NCI-H748 (cell line): ENCODE results near the gene SLC44A4.
"Not testable (repeated sequence)": the region's sequence is repeated elsewhere in the genome, so short reads cannot be mapped to it uniquely, and the experiment has no call there.

Experiments
- DNase-seq: peaks from one replicate; lab custom pipeline; 2025; ENCODE audit not compliant: unreplicated experiment; lab: John Stamatoyannopoulos, UW

SLC44A4 gene

DNA sequence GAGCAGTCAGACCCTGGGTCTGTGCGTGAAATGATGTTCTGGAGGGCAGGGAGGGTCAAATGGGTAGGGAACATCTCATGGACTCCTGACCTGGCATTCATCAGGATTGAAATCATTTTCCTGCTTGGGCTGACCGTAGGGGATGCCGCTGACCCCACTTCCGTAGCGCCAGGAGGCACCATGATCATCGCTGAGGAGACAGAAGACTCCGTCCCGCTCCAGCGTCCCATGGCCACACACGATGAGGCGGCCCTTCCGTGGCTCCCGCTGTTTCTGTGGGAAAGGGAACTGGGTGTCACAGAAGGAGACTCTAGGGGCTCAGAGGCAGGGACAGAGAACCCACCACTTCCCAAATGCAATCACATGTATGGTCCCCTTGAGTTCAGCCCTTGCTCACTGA, 18.4 kb downstream of the SLC44A4 start:
- DNase-seq = no peak

DNA sequence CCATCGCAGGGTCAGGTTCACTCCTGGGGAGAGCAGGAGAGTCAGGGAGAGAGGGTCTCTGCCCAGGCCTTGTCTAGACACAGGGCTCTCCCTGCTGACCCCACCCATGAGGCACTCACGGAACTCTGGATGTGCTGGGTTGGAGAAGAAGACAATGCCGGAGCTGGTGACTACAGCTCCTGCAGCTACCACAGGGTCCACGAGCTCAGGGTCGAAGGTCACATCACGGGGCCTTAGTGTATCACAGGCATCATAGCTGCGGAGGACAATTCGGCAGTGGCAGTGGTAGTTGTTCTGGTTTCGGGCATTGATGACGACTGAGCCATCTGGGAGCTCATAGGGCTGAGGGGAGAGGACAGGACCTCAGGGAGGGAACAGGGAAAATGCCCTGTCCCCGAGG, 18.9 kb downstream of the SLC44A4 start:
- DNase-seq = no peak

DNA sequence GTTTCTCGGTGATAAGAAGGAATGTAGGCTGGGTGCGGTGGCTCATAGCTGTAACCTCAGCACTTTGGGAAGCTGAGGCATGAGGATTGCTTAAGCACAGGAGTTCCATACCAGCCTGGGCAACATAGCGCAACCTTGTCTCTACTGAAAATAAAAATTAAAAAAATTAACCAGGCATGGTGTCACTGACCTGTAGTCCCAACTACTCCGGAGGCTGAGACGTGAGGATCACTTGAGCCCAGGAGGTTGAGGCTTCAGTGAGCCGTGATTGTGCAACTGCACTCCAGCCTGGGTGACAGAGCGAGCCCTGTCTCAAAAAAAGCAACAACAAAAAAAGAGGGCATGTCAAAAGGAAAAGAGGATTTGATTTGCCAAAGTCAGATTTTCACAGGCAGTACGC, 20.1 kb downstream of the SLC44A4 start:
- DNase-seq = no peak

DNA sequence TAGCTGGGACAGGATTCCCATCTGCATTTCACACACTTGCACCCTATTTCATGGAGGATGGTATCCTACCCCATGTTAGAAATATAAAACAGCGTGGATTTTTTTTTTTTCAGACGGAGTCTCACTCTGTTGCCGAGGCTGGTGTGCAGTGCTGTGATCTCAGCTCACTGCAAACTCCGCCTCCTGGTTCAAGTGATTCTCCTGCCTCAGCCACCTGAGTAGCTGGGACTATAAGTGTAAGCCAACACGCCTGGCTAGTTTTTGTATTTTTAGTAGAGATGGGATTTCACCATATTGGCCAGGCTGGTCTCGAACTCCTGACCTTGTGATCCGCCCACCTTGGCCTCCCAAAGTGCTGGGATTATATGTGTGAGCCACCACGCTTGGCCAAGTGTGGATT, 21.0 kb downstream of the SLC44A4 start:
- not testable (repeated sequence) for DNase-seq

DNA sequence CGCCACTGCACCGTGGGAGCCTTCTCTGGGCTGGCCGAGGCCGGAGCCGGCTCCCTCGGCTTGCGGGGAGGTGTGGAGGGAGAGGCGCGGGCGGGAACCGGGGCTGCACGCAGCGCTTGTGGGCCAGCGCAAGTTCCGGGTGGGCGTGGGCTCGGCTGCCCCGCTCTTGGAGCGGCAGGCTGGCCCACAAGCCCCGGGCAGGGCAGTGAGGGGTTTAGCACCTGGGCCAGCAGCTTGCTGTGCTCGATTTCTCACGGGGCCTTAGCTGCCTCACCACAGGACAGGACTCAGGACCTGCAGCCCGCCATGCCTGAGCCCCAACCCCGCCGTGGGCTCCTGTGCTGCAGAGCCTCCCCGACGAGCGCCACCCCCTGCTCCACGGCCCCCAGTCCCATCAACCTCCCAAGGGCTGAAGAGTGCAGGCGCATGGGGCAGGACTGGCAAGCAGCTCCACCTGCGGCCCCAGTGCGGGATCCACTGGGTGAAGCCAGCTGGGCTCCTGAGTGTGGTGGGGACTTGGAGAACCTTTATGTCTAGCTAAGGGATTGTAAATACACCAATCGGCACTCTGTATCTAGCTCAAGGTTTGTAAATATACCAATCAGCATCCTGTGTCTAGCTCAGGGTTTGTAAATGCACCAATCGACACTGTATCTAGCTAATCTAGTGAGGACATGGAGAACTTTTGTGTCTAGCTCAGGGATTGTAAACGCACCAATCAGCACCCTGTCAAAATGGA, 26.6 kb downstream of the SLC44A4 start:
- not testable (repeated sequence) for DNase-seq

DNA sequence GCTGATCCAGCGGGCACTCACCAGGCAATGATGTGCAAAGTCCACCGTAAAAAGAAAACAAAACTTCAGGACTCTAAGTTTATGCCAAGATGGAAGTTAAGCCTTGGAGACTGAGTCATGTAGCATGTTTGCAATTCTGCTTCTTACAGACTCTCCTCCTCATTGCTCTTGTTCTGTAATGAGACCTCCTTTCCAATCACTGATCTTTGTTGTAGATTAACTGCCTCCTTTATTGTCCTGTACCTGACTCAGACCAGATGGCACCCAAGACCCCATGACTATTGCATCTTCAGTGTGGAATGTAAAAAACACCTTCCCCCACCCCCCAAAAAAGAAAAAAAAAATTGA, 27.3 kb downstream of the SLC44A4 start:
- no peak for DNase-seq

DNA sequence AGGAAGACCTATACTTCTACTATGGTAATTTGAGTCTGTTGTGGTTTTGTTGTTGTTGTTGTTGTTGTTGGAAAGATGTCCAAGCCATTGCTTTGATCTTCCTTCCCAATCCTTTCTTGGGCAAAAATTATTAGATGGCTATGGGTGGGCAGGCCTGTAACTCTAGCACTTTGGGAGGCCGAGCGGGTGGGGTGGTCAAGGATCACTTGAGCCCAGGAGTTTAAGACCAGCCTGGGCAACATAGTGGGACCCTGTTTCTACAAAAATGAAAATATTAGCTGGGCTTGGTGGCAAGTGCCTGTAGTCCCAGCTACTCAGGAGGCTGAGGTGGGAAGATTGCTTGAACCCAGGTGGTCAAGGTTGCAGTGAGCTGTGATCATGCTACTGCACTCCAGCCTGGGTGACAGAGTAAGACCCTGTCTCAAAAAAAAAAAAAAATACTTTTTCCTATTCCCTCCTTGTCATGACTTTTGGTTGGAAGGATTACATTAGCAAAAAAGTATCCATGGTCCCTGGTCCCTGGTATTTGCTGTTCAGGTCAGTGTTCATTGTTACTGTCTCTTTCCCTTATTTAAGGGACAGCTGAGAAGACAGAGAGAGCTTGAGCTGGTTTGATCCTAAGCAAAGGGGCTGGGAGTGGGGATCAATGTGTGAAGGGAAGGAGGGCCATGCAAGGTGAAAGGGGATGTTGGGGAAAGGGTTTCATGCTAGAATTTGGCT, 27.9 kb downstream of the SLC44A4 start:
- DNase-seq = no peak

DNA sequence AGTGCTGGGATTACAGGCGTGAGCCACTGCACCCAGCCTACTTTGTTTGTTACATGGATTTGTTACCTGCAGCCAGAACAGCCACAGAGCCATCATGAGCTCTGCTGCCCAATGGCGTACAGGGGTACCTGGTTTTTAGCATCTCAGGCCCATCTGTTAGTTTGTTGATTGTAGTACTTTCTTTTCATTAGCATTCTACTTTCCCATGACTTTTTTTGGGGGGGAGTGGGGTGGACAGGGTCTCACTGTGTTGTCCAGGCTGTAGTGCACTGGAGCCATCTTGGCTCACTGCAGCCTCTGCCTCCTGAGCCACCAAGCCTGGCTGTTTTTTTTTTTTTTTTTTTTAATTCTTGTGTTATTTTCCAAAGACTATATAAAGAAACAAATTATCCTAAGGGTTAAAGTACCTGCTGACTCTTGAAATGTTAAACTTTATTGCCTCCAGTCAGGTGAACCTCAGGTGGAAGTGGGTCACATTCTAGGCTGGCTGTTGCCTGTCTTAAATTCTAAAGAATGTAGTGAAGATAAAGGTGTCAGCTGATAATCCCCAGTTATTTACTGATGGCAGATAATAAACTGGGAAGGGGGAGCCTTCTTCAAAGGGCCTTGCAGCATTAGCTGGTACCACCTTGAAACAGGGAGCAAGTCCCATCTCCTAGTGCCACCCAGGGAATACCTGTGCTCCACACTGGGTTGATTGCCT, 31.4 kb downstream of the SLC44A4 start:
- DNase-seq = no peak

DNA sequence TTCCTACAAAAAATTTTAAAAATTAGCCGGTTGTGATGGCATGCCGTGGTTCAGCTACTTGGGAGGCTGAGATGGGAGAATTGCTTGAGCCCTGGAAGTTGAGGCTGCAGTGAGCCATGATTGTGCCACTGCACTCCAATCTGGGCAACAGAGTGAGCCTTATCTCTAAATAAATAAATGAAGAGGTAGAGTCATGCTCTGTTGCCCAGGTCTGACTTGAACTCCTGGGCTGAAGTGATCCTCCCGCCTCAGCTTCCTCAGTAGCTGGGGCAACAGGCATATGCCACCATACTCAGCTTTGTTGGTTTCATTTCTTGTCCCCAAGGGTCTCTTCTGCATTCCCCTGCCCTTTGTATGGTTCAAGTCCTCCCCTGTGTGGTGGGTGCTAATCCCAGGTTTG, 34.3 kb downstream of the SLC44A4 start:
- DNase-seq = no peak

DNA sequence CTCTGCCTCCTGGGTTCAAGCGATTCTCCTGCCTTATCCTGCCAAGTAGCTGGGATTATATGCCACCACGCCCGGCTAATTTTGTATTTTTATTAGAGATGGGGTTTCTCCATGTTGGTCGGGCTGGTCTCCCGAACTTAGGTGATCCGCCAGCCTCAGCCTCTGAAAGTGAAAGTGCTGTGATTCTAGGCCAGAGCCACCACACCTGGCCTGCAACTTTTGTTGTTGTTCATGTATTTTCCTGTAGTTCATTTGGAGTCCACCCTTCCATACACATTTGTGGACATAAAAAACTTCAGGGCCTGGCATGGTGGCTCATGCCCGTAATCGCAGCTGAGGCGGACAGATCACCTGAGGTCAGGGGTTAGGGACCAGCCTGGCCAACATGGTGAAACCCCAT, 36.7 kb downstream of the SLC44A4 start:
- no peak for DNase-seq

DNA sequence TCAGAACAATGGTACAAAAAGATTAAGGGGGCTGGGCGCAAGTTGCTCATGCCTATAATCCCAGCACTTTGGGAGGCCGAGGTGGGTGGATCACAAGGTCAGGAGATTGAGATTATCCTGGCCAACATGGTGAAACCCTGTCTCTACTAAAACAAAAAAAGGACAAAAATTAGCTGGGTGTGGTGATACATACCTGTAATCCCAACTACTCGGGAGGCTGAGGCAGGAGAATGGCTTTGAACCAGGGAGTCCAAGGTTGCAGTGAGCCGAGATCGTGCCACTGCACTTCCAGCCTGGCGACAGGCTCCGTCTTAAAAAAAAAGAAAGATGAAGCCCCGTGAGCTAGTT, 39.0 kb downstream of the SLC44A4 start:
- DNase-seq = not testable (repeated sequence)

DNA sequence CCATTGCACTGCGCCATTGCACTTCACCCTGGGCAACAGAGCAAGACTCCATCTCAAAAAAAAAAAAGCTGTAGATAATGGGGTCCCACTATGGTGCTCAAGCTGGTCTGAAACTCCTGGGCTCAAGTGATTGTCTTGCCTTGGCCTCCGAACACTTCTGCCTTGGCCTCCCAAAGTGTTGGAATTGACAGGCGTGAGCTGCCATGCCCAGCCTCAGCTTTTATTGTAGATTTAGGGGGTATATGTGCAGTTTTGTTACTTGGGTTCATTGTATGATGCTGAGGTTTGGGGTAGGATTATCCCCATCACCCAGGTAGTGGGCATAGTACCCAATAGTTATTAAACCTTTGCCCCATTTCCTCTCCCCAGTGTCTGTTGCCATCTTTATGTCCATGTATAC, 39.8 kb downstream of the SLC44A4 start:
- no peak for DNase-seq

DNA sequence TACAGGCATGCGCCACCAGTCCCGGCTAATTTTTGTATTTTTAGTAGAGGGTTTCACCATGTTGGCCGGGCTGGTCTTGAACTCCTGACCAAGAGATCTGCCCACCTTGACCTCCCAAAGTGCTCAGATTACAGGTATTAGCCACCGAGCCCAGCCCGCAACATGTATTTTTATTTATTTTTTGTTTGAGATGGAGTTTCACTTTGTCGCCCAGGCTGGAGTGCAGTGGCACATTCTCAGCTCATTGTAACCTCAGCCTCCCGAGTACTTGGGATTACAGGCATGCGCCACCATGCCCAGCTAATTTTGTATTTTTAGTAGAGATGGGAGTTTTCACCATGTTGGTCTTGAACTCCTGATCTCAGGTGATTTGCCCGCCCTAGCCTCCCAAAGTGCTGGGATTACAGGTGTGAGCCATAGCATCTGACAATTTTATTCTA, 40.7 kb downstream of the SLC44A4 start:
- not testable (repeated sequence) for DNase-seq

DNA sequence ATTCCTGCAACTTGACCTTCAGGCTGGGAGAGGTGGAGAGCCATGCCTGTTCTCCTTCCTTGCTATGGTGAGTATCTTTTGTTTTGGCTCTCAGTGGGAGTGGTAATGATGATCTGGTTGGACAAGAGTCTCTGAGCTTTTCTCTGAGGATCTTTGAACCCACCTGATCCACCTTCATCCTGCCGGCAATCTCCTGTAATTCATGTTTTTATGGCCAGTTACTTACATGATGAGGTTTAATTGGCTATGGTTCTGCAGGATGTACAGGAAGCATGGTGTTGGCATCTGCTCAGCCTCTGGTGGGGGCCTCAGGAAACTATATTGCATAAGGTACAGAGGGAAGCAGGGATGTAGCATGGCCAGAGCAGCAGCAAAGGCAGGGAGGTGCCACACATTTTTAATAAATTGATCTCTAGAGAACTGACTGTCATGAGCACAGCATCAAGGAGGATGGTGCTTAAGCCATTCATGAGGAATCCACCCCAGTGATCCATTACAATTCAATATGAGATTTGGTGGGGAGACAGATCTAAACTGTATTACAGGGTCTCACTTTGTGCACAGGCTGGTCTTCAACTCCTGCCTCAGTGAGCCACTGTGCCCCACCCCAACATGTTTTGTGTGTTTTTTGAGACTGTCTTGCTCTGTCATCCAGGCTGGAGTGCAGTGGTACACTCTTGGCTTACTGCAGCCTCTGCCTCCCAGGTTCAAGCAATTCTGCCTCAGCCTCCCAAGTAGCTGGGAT, 41.3 kb downstream of the SLC44A4 start:
- DNase-seq = no peak

DNA sequence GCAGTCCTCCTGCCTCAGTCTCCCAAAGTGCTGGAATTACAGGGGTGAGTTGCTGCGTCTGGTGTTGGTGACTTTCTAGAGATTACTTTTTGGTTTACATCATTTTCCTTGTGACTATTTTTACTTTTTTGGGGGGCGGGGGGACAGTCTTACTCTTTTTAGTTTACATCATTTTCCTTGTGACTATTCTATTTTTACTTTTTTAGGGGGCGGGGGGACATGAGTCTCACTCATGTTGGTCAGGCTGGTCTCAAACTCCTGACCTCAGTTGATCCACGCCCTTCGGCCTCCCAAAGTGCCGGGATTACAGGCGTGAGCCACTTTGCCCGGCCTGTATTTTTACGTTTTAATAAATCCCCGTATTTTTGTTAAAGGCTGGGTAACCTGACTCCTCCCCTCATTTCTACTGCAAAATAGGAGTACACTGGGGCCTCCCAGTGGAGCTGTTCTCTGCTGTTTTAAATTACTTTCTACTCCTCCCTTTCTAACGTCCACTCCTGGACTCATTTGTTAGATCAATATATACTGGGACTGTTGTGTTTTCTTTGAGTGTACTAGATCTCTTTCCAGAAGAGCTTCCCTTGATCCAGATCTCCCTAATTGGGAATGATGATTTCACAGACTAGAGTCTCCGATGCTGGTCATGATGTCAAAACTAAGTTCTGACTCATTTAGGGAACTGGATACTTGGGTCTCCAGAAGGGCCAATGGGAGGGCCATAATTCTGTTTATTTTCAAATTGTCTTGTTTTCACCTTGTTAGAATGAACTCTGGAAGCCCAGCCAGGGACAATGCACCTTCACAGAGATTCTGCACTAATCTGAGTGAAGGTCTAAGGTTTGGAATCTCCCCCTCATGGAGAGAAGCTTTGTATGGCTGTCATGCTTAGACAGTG, 42.1 kb downstream of the SLC44A4 start:
- no peak for DNase-seq

DNA sequence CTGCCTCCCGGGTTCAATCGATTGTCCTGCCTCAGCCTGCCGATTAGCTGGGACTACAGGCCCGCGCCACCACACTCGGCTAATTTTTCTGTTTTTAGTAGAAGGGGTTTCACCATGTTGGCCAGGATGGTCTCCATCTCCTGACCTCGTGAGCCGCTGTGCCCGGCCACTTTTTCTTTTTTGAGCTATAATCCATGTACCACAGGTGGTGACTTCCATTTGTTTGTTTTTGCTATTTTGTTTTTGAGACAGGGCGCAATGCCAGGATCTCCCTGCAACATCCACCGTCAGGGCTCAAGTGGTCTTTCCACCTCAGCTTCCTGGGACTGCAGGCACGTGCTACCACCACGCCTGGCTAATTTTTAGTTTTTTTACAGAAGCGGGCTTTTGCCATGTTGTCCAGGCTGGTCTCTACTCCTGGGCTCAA, 42.7 kb downstream of the SLC44A4 start:
- peak; percentile 49 for DNase-seq

DNA sequence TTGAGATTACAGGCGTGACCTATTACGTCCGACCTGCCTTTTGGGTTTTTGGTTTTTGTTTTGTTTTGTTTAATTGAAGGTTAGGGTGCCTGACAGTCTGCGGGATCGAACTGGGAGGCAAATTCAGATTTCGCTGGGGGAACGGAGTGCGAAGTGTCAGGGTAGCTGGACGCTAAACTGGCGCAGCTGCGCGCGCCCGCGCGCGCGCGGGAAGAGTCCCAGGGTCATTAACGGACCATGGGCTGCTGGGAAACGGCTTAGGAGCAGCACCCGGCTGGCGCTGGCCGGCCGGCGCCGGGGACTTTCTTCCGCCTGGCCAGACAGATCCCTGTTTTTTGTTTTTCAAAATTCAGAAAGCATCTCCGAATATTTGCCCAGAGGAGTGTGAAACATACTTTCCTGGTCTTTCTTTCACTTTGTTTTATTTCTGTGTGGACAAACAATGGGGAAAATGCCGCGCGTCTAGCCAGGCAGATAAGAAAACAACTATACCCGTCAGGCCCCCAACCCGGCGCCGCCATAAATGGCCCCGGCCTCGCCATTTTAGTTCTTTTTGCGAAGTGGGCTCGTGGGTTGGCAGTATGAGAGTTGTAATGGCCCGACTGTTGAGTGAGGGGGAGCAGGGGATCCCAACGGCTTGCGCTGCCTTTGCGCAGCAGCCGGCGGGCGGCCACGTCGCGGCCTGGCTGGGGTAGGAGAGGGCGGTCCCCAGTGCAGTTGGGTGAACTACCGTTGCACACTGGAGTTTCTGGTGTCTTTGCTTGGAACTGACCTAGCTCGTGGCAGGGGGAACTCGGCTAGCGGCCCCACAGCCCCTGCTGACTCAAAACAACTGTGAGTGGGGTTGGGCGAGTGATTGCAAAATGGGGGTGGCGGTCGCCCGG, 44.2 kb downstream of the SLC44A4 start:
- peak; percentile 98 for DNase-seq

DNA sequence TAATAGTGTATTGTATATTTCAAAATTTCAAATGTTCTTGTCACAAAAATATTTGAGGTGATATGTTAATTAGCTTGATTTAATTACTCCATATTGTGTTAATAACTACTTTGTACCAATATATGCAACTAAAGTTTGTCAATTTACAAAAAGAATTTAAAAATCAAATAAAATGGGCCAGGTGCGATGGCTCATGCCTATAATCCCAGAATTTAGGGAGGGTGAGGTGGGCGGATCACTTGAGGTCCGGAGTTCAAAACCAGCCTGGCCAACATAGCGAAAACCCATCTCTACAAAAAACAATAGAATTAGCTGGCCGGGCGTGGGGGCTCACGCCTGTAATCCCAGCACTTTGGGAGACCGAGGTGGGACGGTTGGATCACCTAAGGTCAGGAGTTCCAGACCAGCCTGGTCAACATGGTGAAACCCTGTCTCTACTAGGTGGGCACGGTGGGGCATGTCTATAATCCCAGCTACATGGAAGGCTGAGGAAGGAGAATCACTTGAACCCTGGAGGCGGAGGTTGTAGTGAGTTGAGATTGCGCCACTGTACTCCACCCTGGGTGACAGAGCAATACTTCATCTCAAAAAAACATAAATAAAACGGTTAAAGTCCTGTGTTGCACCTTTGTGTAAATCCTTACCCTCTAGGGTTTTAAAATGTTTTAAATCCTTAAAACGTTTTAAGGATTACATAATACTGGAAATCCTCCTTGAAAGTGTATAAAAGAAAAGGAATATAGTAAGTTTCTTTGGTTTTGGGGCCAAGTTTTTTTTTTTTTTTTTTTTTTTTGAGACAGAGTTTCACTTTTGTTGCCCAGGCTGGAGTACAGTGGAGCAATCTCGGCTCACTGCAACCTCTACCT, 47.2 kb downstream of the SLC44A4 start:
- no peak for DNase-seq
